ENCODE results near the gene MRFAP1L1.

Gene MRFAP1L1

DNA sequence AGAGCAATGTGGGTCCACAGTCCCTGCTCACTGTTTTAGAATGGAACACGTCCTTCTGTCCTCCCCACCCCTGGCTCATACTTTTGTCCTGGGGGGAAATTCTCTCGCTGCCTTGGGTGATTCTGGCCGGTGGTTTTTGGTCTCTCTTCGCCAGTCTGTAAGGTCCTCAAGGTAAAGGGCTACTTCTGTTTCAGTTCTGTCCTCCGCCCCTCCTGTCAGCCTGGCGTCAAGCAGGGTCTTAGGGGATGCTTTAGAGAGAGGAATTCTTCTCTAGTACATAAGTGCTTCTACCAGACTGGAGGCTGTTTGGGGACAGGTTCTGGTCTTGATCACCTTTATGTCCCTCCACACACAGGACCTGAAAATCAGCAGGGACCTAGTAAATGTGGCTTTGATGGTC, 617 bp upstream of the MRFAP1L1 start:
- Histone ChIP-seq H3K27ac (ENCODE audit: extremely low read depth, low read depth, low read length) (no peak overlapping the region), H3K36me3 (ENCODE audit: control insufficient read depth in 2 of 2, insufficient read depth in 1 of 2, low read length in 2 of 2) (peaks cover 0 to 23% of the 10 kb centered on the region in 2 experiments; a peak in 1 of 3 replicates), H3K4me3 (ENCODE audit: low read depth, low read length) (peak overlapping the region; percentile 16), H3K9me3 (ENCODE audit: control insufficient read depth, insufficient read depth, low read depth, low read length) (no peaks in the 10 kb centered on the region), H3K4me1 (ENCODE audit: control insufficient read depth, insufficient read depth, low read length) (no peaks in the 10 kb centered on the region)
- TF ChIP-seq ZNF335 (tag by site-specific recombination; conservative IDR thresholded peaks at IDR 0.05) (peak; percentile 10; the same call in 1 of the 2 replicates), SP7 (tag by site-specific recombination; IDR thresholded peaks at IDR 0.05) (no peak)
- TF ChIP-seq, protein P1, sequence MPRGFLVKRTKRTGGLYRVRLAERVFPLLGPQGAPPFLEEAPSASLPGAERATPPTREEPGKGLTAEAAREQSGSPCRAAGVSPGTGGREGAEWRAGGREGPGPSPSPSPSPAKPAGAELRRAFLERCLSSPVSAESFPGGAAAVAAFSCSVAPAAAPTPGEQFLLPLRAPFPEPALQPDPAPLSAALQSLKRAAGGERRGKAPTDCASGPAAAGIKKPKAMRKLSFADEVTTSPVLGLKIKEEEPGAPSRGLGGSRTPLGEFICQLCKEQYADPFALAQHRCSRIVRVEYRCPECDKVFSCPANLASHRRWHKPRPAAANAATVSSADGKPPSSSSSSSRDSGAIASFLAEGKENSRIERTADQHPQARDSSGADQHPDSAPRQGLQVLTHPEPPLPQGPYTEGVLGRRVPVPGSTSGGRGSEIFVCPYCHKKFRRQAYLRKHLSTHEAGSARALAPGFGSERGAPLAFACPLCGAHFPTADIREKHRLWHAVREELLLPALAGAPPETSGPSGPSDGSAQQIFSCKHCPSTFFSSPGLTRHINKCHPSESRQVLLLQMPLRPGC (tag by site-specific recombination; IDR thresholded peaks at IDR 0.05) = no peak
- ChIA-PET POLR2A (interaction anchor here (1.0 to 1.7 kb wide), 4 partner anchors 35 to 73 kb away, joined by 3 to 8 read pairs (median 5); a partner anchor contains a TSS), CTCF (interaction anchor here (0.6 kb wide), 1 partner anchor 252 kb away, joined by 3 read pairs; no protein-coding TSS in a partner anchor)

DNA sequence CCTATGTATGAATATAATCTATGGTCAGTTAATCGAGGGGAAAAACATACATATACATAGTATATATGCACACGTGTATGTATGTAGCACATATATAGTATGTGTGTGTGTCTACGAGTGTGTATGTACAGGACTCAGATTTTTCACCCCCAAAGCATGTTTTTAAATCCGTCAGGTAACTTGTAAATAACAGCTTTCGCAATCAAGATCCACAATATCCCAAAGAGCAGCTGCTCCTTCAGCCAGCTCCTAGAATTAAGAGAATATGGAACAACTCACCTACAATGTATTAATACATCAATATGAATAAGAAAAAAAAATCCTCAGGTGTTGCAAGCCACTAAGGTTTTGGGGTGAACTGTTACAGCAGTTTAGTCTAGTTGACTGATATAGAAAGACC, 3.5 kb downstream of the MRFAP1L1 start:
- no peaks in the 10 kb centered on the region for H3K4me1 ChIP-seq (ENCODE audit: control insufficient read depth, insufficient read depth, low read length)
- ChIA-PET CTCF (no interaction called here), POLR2A (no interaction called here)
- peaks cover 0 to 36% of the 10 kb centered on the region in 2 experiments; a peak in 1 of 3 replicates for H3K36me3 ChIP-seq (ENCODE audit: control insufficient read depth in 2 of 2, insufficient read depth in 1 of 2, low read length in 2 of 2)
- H3K27ac ChIP-seq (ENCODE audit: extremely low read depth, low read depth, low read length) = no peak overlapping the region
- H3K9me3 ChIP-seq (ENCODE audit: control insufficient read depth, insufficient read depth, low read depth, low read length) = no peaks in the 10 kb centered on the region
- H3K4me3 ChIP-seq (ENCODE audit: low read depth, low read length) = no peak overlapping the region
- no peak for TF ChIP-seq ZNF266 (tag by site-specific recombination; IDR thresholded peaks at IDR 0.05; ENCODE audit: low read depth)
- TF ChIP-seq ZNF521 (tag by site-specific recombination; IDR thresholded peaks at IDR 0.05) = no peak
- TF ChIP-seq, protein P2, sequence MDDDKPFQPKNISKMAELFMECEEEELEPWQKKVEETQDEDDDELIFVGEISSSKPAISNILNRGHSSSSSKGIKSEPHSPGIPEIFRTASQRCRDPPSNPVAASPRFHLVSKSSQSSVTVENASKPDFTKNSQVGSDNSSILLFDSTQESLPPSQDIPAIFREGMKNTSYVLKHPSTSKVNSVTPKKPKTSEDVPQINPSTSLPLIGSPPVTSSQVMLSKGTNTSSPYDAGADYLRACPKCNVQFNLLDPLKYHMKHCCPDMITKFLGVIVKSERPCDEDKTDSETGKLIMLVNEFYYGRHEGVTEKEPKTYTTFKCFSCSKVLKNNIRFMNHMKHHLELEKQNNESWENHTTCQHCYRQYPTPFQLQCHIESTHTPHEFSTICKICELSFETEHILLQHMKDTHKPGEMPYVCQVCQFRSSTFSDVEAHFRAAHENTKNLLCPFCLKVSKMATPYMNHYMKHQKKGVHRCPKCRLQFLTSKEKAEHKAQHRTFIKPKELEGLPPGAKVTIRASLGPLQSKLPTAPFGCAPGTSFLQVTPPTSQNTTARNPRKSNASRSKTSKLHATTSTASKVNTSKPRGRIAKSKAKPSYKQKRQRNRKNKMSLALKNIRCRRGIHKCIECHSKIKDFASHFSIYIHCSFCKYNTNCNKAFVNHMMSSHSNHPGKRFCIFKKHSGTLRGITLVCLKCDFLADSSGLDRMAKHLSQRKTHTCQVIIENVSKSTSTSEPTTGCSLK (tag by site-specific recombination; IDR thresholded peaks at IDR 0.05) = no peak
- TF ChIP-seq ZNF670 (tag by site-specific recombination; IDR thresholded peaks at IDR 0.05; ENCODE audit: low read depth) = no peak
- no peak for TF ChIP-seq ZNF600 (tag by site-specific recombination; IDR thresholded peaks at IDR 0.05)
- no peak for TF ChIP-seq ZNF354C (tag by site-specific recombination; IDR thresholded peaks at IDR 0.05; ENCODE audit: borderline replicate concordance, low read depth)
- TF ChIP-seq WT1 (tag by site-specific recombination; IDR thresholded peaks at IDR 0.05) = no peak
- no peak for TF ChIP-seq ZBTB1 (tag by site-specific recombination; IDR thresholded peaks at IDR 0.05)
- TF ChIP-seq ZNF776 (tag by site-specific recombination; IDR thresholded peaks at IDR 0.05; ENCODE audit: borderline replicate concordance) = no peak
- TF ChIP-seq ZNF221 (tag by site-specific recombination; IDR thresholded peaks at IDR 0.05; ENCODE audit: borderline replicate concordance) = no peak
- TF ChIP-seq SP7 (tag by site-specific recombination; IDR thresholded peaks at IDR 0.05) = no peak
- TF ChIP-seq ZNF341 (tag by site-specific recombination; IDR thresholded peaks at IDR 0.05; ENCODE audit: low read depth) = no peak
- TF ChIP-seq, protein P1 (tag by site-specific recombination; IDR thresholded peaks at IDR 0.05) = no peak
- no peak for TF ChIP-seq KLF1 (tag by site-specific recombination; IDR thresholded peaks at IDR 0.05)
- TF ChIP-seq, protein P3, sequence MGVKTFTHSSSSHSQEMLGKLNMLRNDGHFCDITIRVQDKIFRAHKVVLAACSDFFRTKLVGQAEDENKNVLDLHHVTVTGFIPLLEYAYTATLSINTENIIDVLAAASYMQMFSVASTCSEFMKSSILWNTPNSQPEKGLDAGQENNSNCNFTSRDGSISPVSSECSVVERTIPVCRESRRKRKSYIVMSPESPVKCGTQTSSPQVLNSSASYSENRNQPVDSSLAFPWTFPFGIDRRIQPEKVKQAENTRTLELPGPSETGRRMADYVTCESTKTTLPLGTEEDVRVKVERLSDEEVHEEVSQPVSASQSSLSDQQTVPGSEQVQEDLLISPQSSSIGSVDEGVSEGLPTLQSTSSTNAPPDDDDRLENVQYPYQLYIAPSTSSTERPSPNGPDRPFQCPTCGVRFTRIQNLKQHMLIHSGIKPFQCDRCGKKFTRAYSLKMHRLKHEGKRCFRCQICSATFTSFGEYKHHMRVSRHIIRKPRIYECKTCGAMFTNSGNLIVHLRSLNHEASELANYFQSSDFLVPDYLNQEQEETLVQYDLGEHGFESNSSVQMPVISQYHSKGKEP (tag by site-specific recombination; IDR thresholded peaks at IDR 0.05) = no peak
- TF ChIP-seq, protein P4, sequence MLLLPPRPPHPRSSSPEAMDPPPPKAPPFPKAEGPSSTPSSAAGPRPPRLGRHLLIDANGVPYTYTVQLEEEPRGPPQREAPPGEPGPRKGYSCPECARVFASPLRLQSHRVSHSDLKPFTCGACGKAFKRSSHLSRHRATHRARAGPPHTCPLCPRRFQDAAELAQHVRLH (tag by site-specific recombination; IDR thresholded peaks at IDR 0.05) = no peak
- no peak for TF ChIP-seq ZNF174 (tag by site-specific recombination; IDR thresholded peaks at IDR 0.05)
- TF ChIP-seq ZNF707 (tag by site-specific recombination; IDR thresholded peaks at IDR 0.05) = no peak
- no peak for TF ChIP-seq ZNF76 (tag by site-specific recombination; IDR thresholded peaks at IDR 0.05; ENCODE audit: borderline replicate concordance, low read depth)

All from HEK293 (cell line).